Endothelial cell of umbilical vein (primary cell): ENCODE results near the gene ZBTB20. TPM values are rescaled to one million over a fixed set of nuclear protein-coding genes. Genes with fewer than 3 reads are reported as not detected.

Experiments used
- BruUV-seq: library from RNA; stranded (reverse); fragments of 400-500 nt; replicated peaks from 2 replicates; lab custom pipeline; 2021; lab: Mats Ljungman, UMichigan
- CTCF ChIA-PET: fragments of 300-600, 350-600 bp; sonication (Branson Sonifier 250); formaldehyde crosslinking; loops from one replicate; lab custom pipeline; 2021; ENCODE audit warnings: antibody characterized with exemption, inconsistent platforms; lab: Charles Lee
- POLR2A ChIA-PET: fragments of 300-600, 350-600 bp; sonication (Branson Sonifier 250); formaldehyde crosslinking; loops from one replicate; lab custom pipeline; 2021; ENCODE audit warnings: antibody characterized with exemption, inconsistent platforms; lab: Charles Lee
- DNase-seq: peaks from one replicate; pipeline ENCODE4 v3.0.0-alpha.2; 2011; ENCODE audit warnings: low read depth, low spot score
- FAIRE-seq: peaks from 2 replicates; lab custom pipeline; 2011; peaks lifted over from hg19 to GRCh38; lab: Jason Lieb, UNC
- H2AFZ ChIP-seq: 2 replicates; pipeline ENCODE4 v1.6.0; 2012; ENCODE audit warnings: low read depth, low read length, control low read depth, inconsistent platforms
- H3K27ac ChIP-seq: 2 replicates; pipeline ENCODE4 v1.5.1; 2011; ENCODE audit warnings: low read depth, mild to moderate bottlenecking, control low read depth, low read length, moderate library complexity; ENCODE audit not compliant: insufficient read depth
- H3K27me3 ChIP-seq, 2 experiments: 2 replicates each; pipeline versions ENCODE4 v1.6.0 to v1.6.1; 2011; ENCODE audit warnings: low read length in 2 of 2, mixed read lengths in 1 of 2; ENCODE audit not compliant: control insufficient read depth in 2 of 2, insufficient read depth in 2 of 2
- H3K36me3 ChIP-seq, 2 experiments: 2 replicates in 1 of 2; 3 replicates in 1 of 2; pipeline ENCODE4 v1.5.1; 2011; ENCODE audit warnings: low read length in 2 of 2, mild to moderate bottlenecking in 1 of 2, moderate library complexity in 1 of 2; ENCODE audit not compliant: control insufficient read depth in 2 of 2, insufficient read depth in 2 of 2; ENCODE audit errors: extremely low read depth in 1 of 2
- H3K4me1 ChIP-seq: 3 replicates; pipeline ENCODE4 v1.5.1; 2011; ENCODE audit warnings: mild to moderate bottlenecking, low read length; ENCODE audit not compliant: control insufficient read depth, insufficient read depth; ENCODE audit errors: extremely low read depth
- H3K4me2 ChIP-seq: 2 replicates; pipeline ENCODE4 v1.6.1; 2011; ENCODE audit warnings: low read length, control low read depth, mixed read lengths; ENCODE audit not compliant: insufficient read depth
- H3K4me3 ChIP-seq, 3 experiments: fragments of 200-600 bp in 1 of 3; sonication (generic), shearing (Covaris generic) in 1 of 3; replicated peaks in 1 of 3; 2 replicates each; pipeline ENCODE4 v1.5.1; 2011 to 2016; ENCODE audit warnings: control low read depth in 3 of 3, low read length in 3 of 3, mild to moderate bottlenecking in 2 of 3, inconsistent platforms in 1 of 3, low read depth in 1 of 3, moderate library complexity in 1 of 3; ENCODE audit not compliant: insufficient read depth in 1 of 3
- H3K79me2 ChIP-seq: 2 replicates; pipeline ENCODE4 v1.6.0; 2012; ENCODE audit warnings: low read length, inconsistent platforms; ENCODE audit not compliant: control insufficient read depth, insufficient read depth
- H3K9ac ChIP-seq: replicated peaks from 2 replicates; pipeline ENCODE3; 2011; ENCODE audit warnings: low read length, control low read depth; ENCODE audit not compliant: insufficient read depth; ENCODE audit errors: extremely low read depth
- H3K9me1 ChIP-seq: replicated peaks from 3 replicates; pipeline ENCODE4 v1.6.0; 2011; ENCODE audit warnings: mild to moderate bottlenecking, low read length; ENCODE audit not compliant: control insufficient read depth, insufficient read depth; ENCODE audit errors: extremely low read depth
- H3K9me3 ChIP-seq: replicated peaks from 2 replicates; pipeline ENCODE4 v1.5.1; 2012; ENCODE audit warnings: low read length, inconsistent platforms; ENCODE audit not compliant: control insufficient read depth, insufficient read depth
- H4K20me1 ChIP-seq: replicated peaks from 2 replicates; pipeline ENCODE3; 2011; ENCODE audit warnings: mild to moderate bottlenecking, low read length; ENCODE audit not compliant: control insufficient read depth, insufficient read depth; ENCODE audit errors: extremely low read depth
- CTCF ChIP-seq, 2 donors: IDR thresholded peaks; 1 replicate in 1 of 2; 2 replicates in 1 of 2; pipeline ENCODE4 v1.5.1; 2011; ENCODE audit warnings: low read length in 2 of 2, mild to moderate bottlenecking in 2 of 2, moderate library complexity in 2 of 2, control low read depth in 1 of 2, inconsistent platforms in 1 of 2, low read depth in 1 of 2; ENCODE audit not compliant: insufficient read depth in 1 of 2; ENCODE audit errors: extremely low read depth in 1 of 2
- EZH2 ChIP-seq: IDR thresholded peaks from 2 replicates; pipeline ENCODE4 v1.6.1; 2012; ENCODE audit warnings: borderline replicate concordance, low read depth, mild to moderate bottlenecking, moderate library complexity, low read length, inconsistent platforms; ENCODE audit not compliant: severe bottlenecking
- FOS ChIP-seq: IDR thresholded peaks from 2 replicates; pipeline ENCODE4 v1.6.1; 2011; ENCODE audit warnings: mild to moderate bottlenecking, low read length, moderate library complexity, borderline replicate concordance; ENCODE audit not compliant: insufficient read depth
- GATA2 ChIP-seq: IDR thresholded peaks from 2 replicates; pipeline ENCODE4 v1.7.0; 2011; ENCODE audit warnings: low read depth, mild to moderate bottlenecking, moderate library complexity, mixed read lengths, low read length; ENCODE audit not compliant: insufficient read length, insufficient read depth
- JUN ChIP-seq: IDR thresholded peaks from 2 replicates; pipeline ENCODE4 v1.6.1; 2011; ENCODE audit warnings: borderline replicate concordance, low read depth; ENCODE audit not compliant: insufficient read length, insufficient read depth
- MAX ChIP-seq: IDR thresholded peaks from 2 replicates; pipeline ENCODE4 v1.6.1; 2011; ENCODE audit not compliant: insufficient read depth, insufficient read length
- MYC ChIP-seq: IDR thresholded peaks from one replicate; pipeline ENCODE4 v1.6.1; 2011; ENCODE audit warnings: mild to moderate bottlenecking, low read depth, low read length
- POLR2A ChIP-seq: IDR thresholded peaks from 2 replicates; pipeline ENCODE4 v1.6.1; 2012; ENCODE audit warnings: low read depth, mild to moderate bottlenecking, control low read depth, low read length
- POLR2AphosphoS5 ChIP-seq: IDR thresholded peaks from 2 replicates; pipeline ENCODE4 v1.6.1; 2012; ENCODE audit warnings: low read depth, mild to moderate bottlenecking, control low read depth, low read length, moderate library complexity; ENCODE audit not compliant: insufficient read depth
- dilution Hi-C: fragments of 300-500 bp; cut with MboI; formaldehyde crosslinking; loops from one replicate; pipeline ENCODE4 v1.15.0; 2019; ENCODE audit warnings: low sequenced_read_pairs; ENCODE audit not compliant: extremely low pct_ligation_motif_present
- intact Hi-C: fragments of 100-400 bp; cut with micrococcal nuclease; formaldehyde crosslinking; loops from one replicate; pipeline ENCODE4 v1.10.0; 2022
- polyA plus RNA-seq, 4 experiments: library from polyadenylated mRNA; depleted of rRNA in 3 of 4; stranded (reverse) in 3 of 4; unstranded in 1 of 4; fragments of >200 nt; gene quantifications; 2 replicates each; pipeline versions ENCODE4 v1.2.1 to v1.2.3, GENCODE V29; 2011 to 2012; ENCODE audit warnings: missing spikeins in 1 of 4
- total RNA-seq: library from RNA; stranded (reverse); gene quantifications from 2 replicates; pipeline ENCODE4 v1.2.3, GENCODE V29; 2021

The ZBTB20 gene
- total and polyA plus RNA-seq, 2 donors (not counting 3 experiments of a cell fraction or from before 2014, with no cell fraction given), result 2.1 to 20.5 TPM

GRCh38 chr3:115164374-115165221 lies 17.5 kb upstream of the ZBTB20 start:
- FAIRE-seq, result peak; percentile 15

More at GRCh38 chr3:115164374-115165221, 17.5 kb upstream of the ZBTB20 start:
- Histone ChIP-seq H3K9me1 (no peaks in the 10 kb centered on the region), H3K27me3 (no peaks in the 10 kb centered on the region), H3K9me3 (no peaks in the 10 kb centered on the region), H3K9ac (no peak overlapping the region), H3K4me3 (no peak overlapping the region), H3K79me2 (no peaks in the 10 kb centered on the region), H3K4me1 (no peaks in the 10 kb centered on the region), H3K27ac (no peak overlapping the region), H3K36me3 (no peaks in the 10 kb centered on the region), H4K20me1 (no peaks in the 10 kb centered on the region), H3K4me2 (no peak overlapping the region), H2AFZ (no peak overlapping the region)
- CTCF ChIA-PET, result interaction anchor here (0.9 to 1.3 kb wide), 4 partner anchors 7 to 780 kb away, joined by 3 to 4 read pairs (median 3); no protein-coding TSS in a partner anchor
- POLR2A ChIA-PET, result no interaction called here
- intact Hi-C loops (no loop called here), dilution Hi-C loops (no loop called here)
- DNase-seq, result no peak
- no TSS peak for BruUV-seq
- TF ChIP-seq POLR2AphosphoS5 (no peak), CTCF (IDR thresholded peaks at IDR 0.05; ENCODE audit: extremely low read depth in 1 of 2, insufficient read depth in 1 of 2, low read depth in 1 of 2, low read length in 2 of 2) (no peak), POLR2A (no peak), JUN (no peak), FOS (no peak), MYC (no peak), EZH2 (no peak), MAX (no peak), GATA2 (no peak)
